ENCODE data around the gene CPXM2.

DNA sequence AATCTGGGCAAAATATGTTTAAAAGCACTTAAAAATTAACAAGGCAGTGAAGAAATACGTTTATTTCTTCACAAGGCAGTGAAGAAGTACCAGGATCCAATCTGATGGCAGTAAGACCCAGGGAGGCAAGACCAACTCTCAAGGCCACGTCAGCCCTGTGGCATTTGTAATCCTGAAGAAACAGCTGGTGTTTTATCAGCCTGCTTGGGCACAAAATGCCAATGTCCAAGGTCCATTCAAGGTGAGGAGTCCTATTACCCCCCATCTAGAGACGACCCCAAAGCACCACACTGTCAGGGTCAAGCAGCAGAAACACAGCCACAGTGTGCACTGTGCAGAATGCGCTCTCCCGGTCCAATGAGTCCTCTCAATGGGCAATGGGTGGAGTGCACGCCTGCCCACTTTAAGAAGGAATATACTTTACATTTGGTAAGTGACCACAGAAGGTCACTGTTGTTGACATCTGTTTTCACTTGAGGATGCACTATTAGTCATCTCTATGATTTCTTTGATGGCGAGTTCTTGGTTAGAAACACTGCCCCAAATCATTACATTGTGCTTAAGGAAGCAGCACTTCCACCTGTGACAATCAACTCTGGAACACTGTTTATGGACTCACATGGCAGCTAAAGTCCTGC is 12.8 kb downstream of the CPXM2 start:
- TF ChIP-seq, protein P1, sequence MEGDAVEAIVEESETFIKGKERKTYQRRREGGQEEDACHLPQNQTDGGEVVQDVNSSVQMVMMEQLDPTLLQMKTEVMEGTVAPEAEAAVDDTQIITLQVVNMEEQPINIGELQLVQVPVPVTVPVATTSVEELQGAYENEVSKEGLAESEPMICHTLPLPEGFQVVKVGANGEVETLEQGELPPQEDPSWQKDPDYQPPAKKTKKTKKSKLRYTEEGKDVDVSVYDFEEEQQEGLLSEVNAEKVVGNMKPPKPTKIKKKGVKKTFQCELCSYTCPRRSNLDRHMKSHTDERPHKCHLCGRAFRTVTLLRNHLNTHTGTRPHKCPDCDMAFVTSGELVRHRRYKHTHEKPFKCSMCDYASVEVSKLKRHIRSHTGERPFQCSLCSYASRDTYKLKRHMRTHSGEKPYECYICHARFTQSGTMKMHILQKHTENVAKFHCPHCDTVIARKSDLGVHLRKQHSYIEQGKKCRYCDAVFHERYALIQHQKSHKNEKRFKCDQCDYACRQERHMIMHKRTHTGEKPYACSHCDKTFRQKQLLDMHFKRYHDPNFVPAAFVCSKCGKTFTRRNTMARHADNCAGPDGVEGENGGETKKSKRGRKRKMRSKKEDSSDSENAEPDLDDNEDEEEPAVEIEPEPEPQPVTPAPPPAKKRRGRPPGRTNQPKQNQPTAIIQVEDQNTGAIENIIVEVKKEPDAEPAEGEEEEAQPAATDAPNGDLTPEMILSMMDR (conservative IDR thresholded peaks at IDR 0.05; ENCODE audit: low read depth, low read length) = no peak
- TF ChIP-seq EZH2 (IDR thresholded peaks at IDR 0.05; ENCODE audit: low read length, unreplicated experiment) = no peak
